Activated CD8-positive, alpha-beta memory T cell treated with anti-CD3 and anti-CD28 coated beads, Interleukin-2, amount 50 U/mL, for 48 hours (primary cell): ENCODE data around the gene FNDC3B.

Source experiments
- DNase-seq: peaks from one replicate; pipeline ENCODE4 v3.0.0-alpha.2; 2020

Gene FNDC3B

GRCh38 chr3:172120912-172121311, 81.5 kb downstream of the FNDC3B start:
- DNase-seq = no peak

- DNase-seq = no peak
These were observed 82.6 kb downstream of the FNDC3B start for GRCh38 chr3:172121981-172122380.

- no peak for DNase-seq
These were observed 84.9 kb downstream of the FNDC3B start for GRCh38 chr3:172124271-172124670.

GRCh38 chr3:172125053-172125452, 85.7 kb downstream of the FNDC3B start:
- DNase-seq = no peak

GRCh38 chr3:172125963-172126457, 86.6 kb downstream of the FNDC3B start:
- no peak for DNase-seq

GRCh38 chr3:172126741-172127140, 87.4 kb downstream of the FNDC3B start:
- no peak for DNase-seq

GRCh38 chr3:172127141-172127540, 87.8 kb downstream of the FNDC3B start:
- no peak for DNase-seq

DNA sequence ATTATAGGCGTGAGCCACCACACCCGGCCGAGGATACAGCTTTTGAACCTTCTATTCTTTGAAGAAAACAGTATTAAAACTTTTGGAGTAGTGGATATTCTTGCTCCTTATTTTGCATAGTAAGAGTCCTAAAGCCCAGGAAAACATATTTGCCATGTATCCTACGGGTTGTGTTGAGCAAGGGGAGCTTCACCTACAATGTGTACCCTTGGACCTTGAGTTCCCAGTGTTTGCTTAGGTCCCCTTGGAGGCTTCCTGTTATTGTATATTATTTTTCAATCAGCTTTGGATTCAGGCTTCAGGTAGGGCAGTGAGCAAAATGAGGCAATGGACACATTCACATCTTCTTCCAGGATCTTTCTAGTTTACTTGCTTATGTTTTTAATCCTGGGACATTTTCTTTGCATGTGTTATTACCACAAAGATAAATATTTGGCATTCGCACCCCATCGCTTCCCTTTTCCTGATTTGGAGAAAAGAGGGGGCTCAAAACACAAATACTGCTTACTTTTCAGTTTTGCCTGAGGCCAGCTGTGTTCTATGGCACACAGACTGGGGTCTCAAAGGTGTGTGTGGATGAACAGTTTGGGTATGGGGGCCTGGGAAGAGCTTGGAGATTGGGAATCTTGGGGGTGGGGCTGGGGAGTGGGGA, 88.7 kb downstream of the FNDC3B start:
- no peak for DNase-seq

DNA sequence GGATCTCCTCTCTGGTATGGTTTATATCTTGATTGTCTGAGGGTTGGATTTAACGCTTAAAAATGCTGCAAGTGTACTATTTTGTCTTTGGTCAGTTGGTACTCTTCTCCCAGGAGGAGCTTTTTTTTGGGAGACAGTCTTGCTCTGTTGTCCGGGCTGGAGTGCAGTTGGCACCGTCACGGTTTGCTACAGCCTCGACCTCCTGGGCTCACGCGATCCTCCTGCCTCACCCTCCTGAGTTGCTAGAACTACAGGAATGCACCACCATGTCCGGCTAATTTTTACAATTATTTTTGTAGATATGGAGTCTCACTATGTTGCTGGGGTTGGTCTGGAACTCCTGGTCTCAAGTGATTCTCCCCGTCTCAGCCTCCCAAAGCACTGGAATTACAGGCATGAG, 89.5 kb downstream of the FNDC3B start:
- DNase-seq = no peak

DNA sequence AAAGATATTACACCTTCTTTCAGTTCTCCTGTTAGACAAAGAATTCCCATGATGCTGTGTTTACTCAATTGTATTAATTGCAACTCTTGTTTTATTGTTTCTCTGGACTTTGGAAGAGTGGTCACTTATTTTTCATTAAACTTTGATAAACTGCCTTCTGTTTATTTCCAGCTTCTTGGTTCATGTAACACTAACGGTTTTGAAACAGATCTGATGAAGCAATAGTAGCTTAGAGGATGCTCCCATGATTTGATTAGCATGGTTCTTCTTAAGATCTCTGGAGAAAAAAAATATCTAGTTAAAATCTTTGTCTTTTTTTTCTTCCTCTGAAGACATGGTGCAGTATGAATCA, 90.1 kb downstream of the FNDC3B start:
- DNase-seq = no peak

DNA sequence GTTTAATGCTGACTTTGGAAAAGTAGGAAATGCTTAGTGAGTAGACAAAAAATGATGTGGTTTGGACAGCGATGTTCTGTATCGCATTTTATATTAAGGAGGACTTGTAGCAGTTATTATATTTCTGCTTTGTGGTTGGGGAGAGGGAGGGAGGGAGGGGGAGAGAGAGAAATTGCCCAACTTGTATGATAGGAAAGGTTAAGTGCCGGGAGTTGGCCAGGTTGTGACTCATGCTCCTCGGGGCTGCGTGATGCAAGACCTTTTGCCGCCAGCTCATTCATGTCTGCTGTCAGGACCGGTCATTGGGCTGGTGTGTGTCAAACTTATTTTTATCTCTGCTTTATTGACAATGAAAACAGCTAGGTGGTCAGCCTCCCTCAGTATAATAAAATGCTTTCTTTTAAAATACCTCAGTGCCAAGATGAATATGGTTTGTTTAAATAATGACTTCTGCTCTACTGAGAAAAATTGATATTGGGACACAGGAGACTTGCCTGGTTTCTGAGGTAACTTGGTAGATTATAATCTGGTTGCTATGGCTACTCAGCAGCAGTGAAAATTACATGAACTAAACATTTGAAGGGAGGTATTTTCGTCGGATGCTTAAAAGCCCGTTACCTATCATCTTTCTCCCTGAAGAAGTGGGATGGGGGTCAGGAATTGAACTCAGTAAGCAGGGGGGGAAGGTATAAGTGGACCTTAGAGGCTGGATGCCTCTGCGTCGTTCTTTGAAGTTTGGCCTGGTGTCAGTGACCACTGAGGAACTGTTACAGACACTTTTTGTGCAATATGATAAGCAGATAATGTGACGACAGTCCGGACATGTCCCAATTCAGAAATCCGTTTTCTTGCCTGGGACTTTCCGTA, 90.7 kb downstream of the FNDC3B start:
- DNase-seq = peak; percentile 59

DNA sequence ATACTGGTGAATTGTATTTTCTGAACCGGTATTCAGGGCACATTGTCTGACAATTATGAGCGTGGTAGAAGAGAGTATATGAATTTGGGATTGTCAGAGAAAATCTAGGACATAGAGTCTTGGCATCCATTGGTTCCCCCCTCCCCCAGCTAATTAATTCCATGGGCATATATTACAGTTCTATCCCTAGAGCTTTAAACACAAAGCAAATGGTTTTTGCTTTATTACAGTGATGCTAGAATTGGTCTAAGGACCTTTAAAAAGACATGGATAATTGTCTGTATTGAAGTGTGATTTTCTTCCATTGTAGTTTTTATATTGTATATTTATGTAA, 91.3 kb downstream of the FNDC3B start:
- DNase-seq = no peak

DNA sequence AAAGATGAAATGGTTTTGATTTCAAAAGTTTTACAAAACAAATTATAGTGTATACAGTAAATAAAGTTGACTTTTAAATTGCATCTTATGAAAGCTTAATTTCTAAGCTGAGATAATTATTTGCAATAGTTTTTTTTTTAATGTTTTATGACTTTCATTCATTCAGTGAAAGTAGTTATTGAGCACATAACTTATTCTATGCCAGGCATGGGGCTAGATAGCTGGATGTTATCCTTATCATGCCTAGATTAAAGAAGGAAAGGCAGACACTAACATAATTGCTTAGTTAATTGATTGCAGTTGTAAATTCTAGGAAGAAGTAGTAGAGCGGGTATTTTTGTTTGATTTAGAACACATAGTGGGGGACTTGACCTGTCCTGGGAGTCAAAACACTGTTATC, 92.4 kb downstream of the FNDC3B start:
- DNase-seq = no peak

DNA sequence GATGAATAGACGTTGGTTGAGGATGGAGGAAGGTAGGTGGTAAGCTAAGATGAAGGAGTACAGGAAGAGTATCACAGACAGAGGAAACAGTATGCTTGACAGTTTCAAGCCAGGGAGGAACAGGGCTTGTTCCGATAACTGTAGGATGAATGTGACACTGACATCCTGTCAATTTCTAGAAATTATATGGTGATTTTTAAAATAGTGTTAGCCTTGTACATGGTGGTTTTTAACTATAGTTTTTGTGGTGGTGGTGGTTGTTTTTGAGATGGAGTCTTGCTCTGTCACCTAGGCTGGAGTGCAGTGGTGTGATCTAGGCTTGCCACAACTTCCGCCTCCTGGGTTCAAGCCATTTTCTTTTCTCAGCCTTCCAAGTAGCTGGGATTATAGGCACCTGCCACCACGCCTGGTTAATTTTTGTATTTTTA, 92.8 kb downstream of the FNDC3B start:
- DNase-seq = no peak

DNA sequence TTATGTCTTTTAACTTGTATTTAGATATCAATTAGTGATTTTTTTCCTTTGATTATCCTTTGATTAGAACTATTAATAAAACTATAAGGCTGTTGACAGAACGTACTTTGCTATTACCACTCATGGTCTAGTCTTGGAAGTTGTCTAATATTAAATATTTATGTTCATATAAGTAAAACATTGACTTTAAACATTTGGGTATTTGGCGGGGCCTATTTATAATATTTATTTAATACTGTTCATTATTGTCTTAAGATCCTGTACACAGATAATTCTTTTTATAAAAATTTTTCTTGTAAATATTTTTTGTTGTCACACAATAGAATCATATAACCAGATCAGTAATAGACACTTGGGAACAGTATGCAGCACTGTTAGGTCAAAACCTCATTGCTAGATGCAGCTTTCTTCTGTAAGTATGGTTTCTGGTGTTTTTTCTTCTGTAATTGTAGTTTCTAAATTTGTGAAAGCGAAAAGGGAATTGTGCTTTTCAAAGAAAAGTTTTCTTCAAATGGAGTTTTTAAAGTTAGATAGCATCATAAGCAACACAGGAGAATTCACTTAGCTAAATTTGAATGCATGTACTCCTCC, 93.4 kb downstream of the FNDC3B start:
- DNase-seq = no peak

DNA sequence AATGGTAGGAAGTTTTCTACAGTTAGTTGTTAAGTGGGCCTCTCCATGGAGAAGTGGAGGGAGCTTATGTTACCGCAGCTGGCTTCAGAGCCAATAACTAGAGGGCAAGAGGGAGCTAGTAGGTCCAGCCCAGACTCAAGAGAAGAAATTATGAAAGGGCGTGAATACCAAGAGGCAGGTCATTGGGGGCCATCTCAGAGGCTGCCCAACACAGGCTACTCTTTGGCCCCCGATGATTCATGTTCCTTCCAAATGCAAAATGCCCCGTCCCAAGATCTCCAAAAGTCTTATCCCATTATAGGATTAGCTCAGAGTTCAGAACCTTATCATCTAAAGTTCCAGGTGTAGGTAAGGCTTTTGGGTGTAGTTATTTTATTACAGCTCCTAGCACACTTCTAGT, 94.5 kb downstream of the FNDC3B start:
- no peak for DNase-seq

GRCh38 chr3:172134352-172134751, 95.0 kb downstream of the FNDC3B start:
- no peak for DNase-seq

DNA sequence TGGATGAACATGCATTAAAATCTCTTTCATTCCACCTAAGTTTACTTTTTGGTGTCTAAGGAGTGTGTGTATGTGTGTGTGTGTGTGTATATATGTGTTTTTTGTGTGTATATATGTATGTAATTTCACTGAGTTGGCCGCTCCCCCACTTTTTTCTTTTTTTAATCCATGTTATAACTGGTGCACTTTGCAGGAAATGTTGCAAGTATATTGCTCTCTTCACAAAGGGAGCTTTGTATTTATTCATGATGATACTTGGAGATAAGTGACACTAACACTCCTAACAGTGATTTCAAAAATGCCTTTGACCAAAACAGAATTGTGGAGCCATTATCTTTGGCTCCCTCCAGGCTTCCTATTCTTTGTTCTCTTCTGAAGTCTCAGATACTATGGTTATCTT, 95.8 kb downstream of the FNDC3B start:
- DNase-seq = no peak

DNA sequence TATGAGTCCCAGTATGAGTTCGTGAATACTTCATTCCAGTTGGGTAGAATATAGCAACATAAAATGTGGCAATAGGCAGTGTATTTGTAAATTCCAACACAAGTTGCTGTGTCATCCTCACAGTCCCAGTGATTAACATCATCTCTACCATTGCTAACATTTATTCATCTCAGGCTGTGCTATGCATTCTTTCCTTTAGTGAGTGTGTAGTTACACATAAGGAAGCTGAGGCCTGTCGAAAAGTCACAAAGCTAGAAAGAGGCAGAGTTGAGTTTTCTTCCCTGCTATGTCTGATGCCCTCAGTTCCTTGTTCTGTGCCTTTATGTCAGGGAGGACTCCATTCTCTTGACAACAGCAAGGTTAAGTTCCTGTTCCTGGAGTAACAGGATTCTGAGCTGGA, 96.4 kb downstream of the FNDC3B start:
- no peak for DNase-seq

DNA sequence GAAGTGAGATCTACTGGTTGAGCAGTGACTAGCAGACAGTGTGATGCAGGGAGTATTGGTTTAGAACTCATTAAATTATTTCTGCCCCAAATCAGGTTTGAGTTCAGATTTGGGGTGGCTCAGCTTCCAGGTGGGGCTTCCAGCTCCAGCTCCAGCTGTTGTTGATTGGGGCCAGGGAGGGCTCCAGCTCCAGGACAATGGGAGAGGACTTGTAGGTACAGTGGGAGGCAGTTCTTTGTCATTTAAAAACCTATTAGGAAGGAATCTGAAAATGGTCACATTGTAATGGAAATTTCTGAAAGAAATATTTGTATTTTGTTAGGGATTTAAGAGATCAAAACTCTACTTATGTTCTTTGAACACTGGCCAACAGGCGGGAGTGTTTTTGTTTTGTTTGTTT, 97.0 kb downstream of the FNDC3B start:
- DNase-seq = no peak

- DNase-seq = no peak
These were observed 98.2 kb downstream of the FNDC3B start for GRCh38 chr3:172137287-172138192.

DNA sequence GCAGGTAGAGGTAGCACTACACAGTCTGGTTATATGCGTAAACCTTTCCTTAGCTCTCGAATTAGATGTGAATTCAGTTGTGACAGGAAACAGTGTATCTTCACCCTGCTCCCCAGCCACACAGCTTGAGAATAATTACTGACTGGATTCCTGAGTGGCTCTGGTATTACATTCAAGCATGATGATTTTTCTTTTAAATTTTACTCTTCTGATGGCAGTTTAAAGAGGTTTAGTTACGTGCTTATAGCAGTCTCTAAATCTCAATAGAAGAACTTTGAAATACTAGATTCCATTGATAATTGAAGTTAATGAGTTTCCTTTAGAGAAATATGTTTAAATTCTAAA, 98.8 kb downstream of the FNDC3B start:
- DNase-seq = no peak

DNA sequence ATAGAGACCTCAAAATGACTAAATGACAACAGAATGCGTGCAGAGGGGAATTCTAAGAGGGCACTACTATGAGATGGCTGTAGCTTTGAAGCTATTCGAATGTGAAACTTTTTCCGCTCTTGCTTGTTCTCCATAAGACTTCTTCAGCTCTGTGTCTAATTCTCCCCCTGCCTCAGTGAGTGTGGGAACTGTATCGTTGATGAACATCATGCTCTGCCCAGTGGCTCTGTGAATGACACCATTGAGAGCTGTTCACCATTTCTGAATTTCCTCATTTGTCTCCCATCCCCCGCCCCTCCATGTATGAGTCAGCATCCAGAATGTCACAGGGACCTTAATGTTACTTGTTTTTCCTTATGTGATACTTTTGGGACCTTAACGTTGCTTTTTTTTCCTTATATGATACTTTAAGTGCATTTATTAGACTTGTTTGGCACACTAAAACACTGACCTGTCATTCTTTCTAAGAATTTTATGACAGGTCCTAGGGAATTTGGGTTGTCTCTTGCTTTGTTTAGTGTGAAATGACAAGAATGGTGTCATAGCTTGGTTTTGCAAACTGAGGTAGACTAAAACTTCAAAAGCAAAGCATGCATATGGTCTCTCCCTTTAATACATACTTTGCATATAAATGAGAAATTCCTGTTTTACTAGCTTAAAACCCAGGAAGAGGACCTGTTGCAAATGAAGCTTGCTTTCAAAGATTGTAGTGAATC, 99.6 kb downstream of the FNDC3B start:
- no peak for DNase-seq
